ENCODE data around the gene RHEBL1. TPM values are rescaled to one million over a fixed set of nuclear protein-coding genes. Genes with fewer than 3 reads are reported as not detected.

Gene RHEBL1
- total RNA-seq, 5 donors from 2014 or later (not counting 1 experiment from before 2014, with no cell fraction given), result 2.3 to 5.3 (median 2.5) TPM

DNA sequence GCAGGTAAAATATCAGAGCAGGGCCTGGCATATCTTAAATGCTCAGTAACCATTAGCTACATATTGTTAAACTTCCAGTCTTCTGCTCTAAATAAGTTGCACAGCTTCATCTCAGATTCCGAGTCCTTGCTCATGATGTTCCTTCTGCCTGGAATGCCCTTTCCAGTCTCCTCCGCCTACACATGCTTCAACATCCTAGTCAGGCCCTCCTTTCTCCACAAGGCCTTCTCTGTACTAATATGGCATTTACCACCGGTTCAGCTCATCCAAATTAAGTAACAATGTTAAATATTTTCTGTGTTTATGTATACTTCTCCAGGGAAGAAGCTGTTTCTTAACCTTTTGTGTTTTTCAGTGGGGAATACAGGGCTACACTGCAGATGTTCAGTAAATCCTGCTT lies 16.3 kb upstream of the RHEBL1 start:
- H3K4me3 ChIP-seq (ENCODE audit: control insufficient read depth in 1 of 2, extremely low read depth in 1 of 2, low read length in 1 of 2), result no peak overlapping the region
- Mint-ChIP-seq H3K27me3 (peaks cover 16 to 26% of the 10 kb centered on the region in 2 donors), H3K27ac (no peak overlapping the region), H3K9me3 (no peaks in the 10 kb centered on the region), H3K36me3 (no peaks in the 10 kb centered on the region), H3K4me1 (peaks cover 22 to 35% (median 24%) of the 10 kb centered on the region in 3 donors), H3K4me3 (no peak overlapping the region)
- H3K27ac ChIP-seq (ENCODE audit: low read length), result no peak overlapping the region
- 86% methylated on average over 1 of the region's 3 CpGs for WGBS (ENCODE audit: insufficient coverage)
- no peaks in the 10 kb centered on the region for H3K9me3 ChIP-seq
- H3K4me1 ChIP-seq (ENCODE audit: control insufficient read depth in 1 of 2, extremely low read depth in 1 of 2, insufficient read depth in 2 of 2, low read length in 2 of 2), result peaks cover 7 to 35% of the 10 kb centered on the region in 2 experiments
- DNase-seq (no peak), ATAC-seq (replicated peaks in 1 of 4) (no peak)
- no peaks in the 10 kb centered on the region for H3K36me3 ChIP-seq (ENCODE audit: control insufficient read depth in 2 of 2, extremely low read depth in 1 of 2, insufficient read depth in 1 of 2, low read length in 1 of 2)
- ChIA-PET POLR2A (interaction anchor here in 1 of 2 donors (0.8 kb wide), 1 partner anchor 11 kb away, joined by 3 read pairs; no protein-coding TSS in a partner anchor), CTCF (interaction anchor here (0.5 to 5.1 kb wide), 13 partner anchors 10 to 154 kb away, joined by 3 to 32 read pairs (median 5); partner anchors contain the start of gene TUBA1B (in 1 of the 2))
- peaks cover 9 to 36% of the 10 kb centered on the region in 2 experiments for H3K27me3 ChIP-seq (replicated peaks in 1 of 2; ENCODE audit: control insufficient read depth in 2 of 2, extremely low read depth in 1 of 2, insufficient read depth in 2 of 2, low read length in 1 of 2)

- Mint-ChIP-seq H3K36me3 (no peaks in the 10 kb centered on the region), H3K27ac (no peak overlapping the region), H3K4me1 (peaks cover 12 to 22% (median 12%) of the 10 kb centered on the region in 3 donors), H3K27me3 (peaks cover 8 to 12% of the 10 kb centered on the region in 2 donors), H3K9me3 (no peaks in the 10 kb centered on the region), H3K4me3 (no peak overlapping the region)
- DNase-seq (no peak), ATAC-seq (replicated peaks in 1 of 4) (no peak)
- Histone ChIP-seq H3K4me1 (ENCODE audit: control insufficient read depth in 1 of 2, extremely low read depth in 1 of 2, insufficient read depth in 2 of 2, low read length in 2 of 2) (peaks cover under 1 to 19% of the 10 kb centered on the region in 2 experiments), H3K27me3 (replicated peaks in 1 of 2; ENCODE audit: control insufficient read depth in 2 of 2, extremely low read depth in 1 of 2, insufficient read depth in 2 of 2, low read length in 1 of 2) (peaks cover 6 to 19% of the 10 kb centered on the region in 2 experiments), H3K4me3 (ENCODE audit: control insufficient read depth in 1 of 2, extremely low read depth in 1 of 2, low read length in 1 of 2) (no peak overlapping the region), H3K9me3 (no peaks in the 10 kb centered on the region), H3K36me3 (ENCODE audit: control insufficient read depth in 2 of 2, extremely low read depth in 1 of 2, insufficient read depth in 1 of 2, low read length in 1 of 2) (no peaks in the 10 kb centered on the region), H3K27ac (ENCODE audit: low read length) (no peak overlapping the region)
- WGBS (ENCODE audit: insufficient coverage), result no CpG with 5 or more reads among the region's 3 CpGs
- CTCF ChIA-PET, result interaction anchor here in 1 of 2 donors (0.5 to 5.1 kb wide), 10 partner anchors 10 to 244 kb away, joined by 3 to 32 read pairs (median 3); partner anchors contain the start of genes DHH and RHEBL1
- POLR2A ChIA-PET, result no interaction called here
These were observed 14.7 kb upstream of the RHEBL1 start for GRCh38 chr12:49084438-49084837.

DNA sequence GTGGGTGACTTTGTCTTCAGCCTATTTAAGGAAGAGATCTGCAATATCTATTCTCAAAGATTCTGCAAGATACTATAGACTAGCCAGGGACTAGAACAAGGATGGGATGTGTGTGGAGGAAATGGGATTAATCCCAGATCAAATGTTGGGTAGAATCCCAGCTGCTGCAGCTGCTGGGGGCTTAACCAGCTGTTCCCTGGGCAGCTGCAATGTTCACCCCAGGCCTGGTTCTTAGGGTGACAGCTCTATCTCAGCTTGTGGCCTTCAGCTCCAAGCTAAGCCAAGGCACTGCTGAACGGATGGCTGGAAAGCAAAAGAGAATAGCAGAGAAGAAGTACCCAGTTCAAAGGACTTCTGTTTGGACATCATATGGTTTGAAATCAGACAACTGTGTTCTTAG lies 10.0 kb upstream of the RHEBL1 start:
- H3K36me3 ChIP-seq (ENCODE audit: control insufficient read depth in 2 of 2, extremely low read depth in 1 of 2, insufficient read depth in 1 of 2, low read length in 1 of 2), result no peaks in the 10 kb centered on the region
- H3K4me3 Mint-ChIP-seq, result no peak overlapping the region
- peaks cover 0 to 5% of the 10 kb centered on the region in 2 donors for H3K27me3 Mint-ChIP-seq
- H3K27me3 ChIP-seq (replicated peaks in 1 of 2; ENCODE audit: control insufficient read depth in 2 of 2, extremely low read depth in 1 of 2, insufficient read depth in 2 of 2, low read length in 1 of 2), result peaks cover 0 to 5% of the 10 kb centered on the region in 2 experiments
- no peak overlapping the region for H3K4me3 ChIP-seq (ENCODE audit: control insufficient read depth in 1 of 2, extremely low read depth in 1 of 2, low read length in 1 of 2)
- H3K9me3 ChIP-seq, result no peaks in the 10 kb centered on the region
- no peak overlapping the region for H3K27ac ChIP-seq (ENCODE audit: low read length)
- DNase-seq, result no peak
- no peaks in the 10 kb centered on the region for H3K4me1 ChIP-seq (ENCODE audit: control insufficient read depth in 1 of 2, extremely low read depth in 1 of 2, insufficient read depth in 2 of 2, low read length in 2 of 2)
- WGBS (ENCODE audit: insufficient coverage), result 100% methylated on average over 1 of the region's 1 CpG
- no peak for ATAC-seq (replicated peaks in 1 of 4)
- POLR2A ChIA-PET, result no interaction called here
- H3K36me3 Mint-ChIP-seq, result no peaks in the 10 kb centered on the region
- H3K9me3 Mint-ChIP-seq, result no peaks in the 10 kb centered on the region
- CTCF ChIA-PET, result interaction anchor here in 1 of 2 donors (0.6 to 0.8 kb wide), 2 partner anchors 28 to 155 kb away, joined by 5 read pairs; no protein-coding TSS in a partner anchor
- H3K4me1 Mint-ChIP-seq, result no peaks in the 10 kb centered on the region
- H3K27ac Mint-ChIP-seq, result no peak overlapping the region

DNA sequence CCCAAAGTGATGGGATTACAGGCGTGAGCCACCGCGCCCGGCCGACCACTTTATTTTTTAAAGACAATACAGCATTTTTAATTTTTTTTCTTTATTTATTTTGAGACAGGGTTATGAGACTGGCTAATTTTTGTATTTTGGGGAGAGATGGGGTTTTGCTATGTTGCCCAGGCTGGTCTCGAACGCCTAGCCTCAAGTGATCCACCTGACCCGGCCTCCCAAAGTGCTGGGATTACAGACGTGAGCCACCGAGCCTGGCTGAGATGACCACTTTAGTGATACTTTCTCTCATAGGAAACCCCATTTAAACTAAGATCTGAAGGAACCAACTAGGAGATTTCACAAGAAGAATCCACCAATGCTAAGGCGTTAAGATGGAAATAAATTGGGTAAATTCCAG lies 1.2 kb upstream of the RHEBL1 start:
- Histone ChIP-seq H3K27me3 (replicated peaks in 1 of 2; ENCODE audit: control insufficient read depth in 2 of 2, extremely low read depth in 1 of 2, insufficient read depth in 2 of 2, low read length in 1 of 2) (no peaks in the 10 kb centered on the region), H3K36me3 (ENCODE audit: control insufficient read depth in 2 of 2, extremely low read depth in 1 of 2, insufficient read depth in 1 of 2, low read length in 1 of 2) (peaks cover 0 to 2% of the 10 kb centered on the region in 2 donors), H3K27ac (ENCODE audit: low read length) (no peak overlapping the region), H3K9me3 (no peaks in the 10 kb centered on the region), H3K4me3 (ENCODE audit: control insufficient read depth in 1 of 2, extremely low read depth in 1 of 2, low read length in 1 of 2) (no peak overlapping the region), H3K4me1 (ENCODE audit: control insufficient read depth in 1 of 2, extremely low read depth in 1 of 2, insufficient read depth in 2 of 2, low read length in 2 of 2) (peaks cover 6 to 17% of the 10 kb centered on the region in 2 experiments)
- Mint-ChIP-seq H3K27ac (no peak overlapping the region), H3K27me3 (no peaks in the 10 kb centered on the region), H3K9me3 (no peaks in the 10 kb centered on the region), H3K4me3 (peak overlapping the region in 1 of 3 donors; percentile 100), H3K36me3 (no peaks in the 10 kb centered on the region), H3K4me1 (peaks cover 18 to 19% (median 19%) of the 10 kb centered on the region in 3 donors)
- ATAC-seq (replicated peaks in 1 of 4), result no peak
- CTCF ChIA-PET, result no interaction called here
- POLR2A ChIA-PET, result interaction anchor here in 1 of 2 donors (0.8 kb wide), 1 partner anchor 23 kb away, joined by 3 read pairs; the partner anchor contains the start of gene DHH
- no peak for DNase-seq
- WGBS (ENCODE audit: insufficient coverage), result 86% methylated on average over 1 of the region's 11 CpGs

- no peaks in the 10 kb centered on the region for H3K9me3 ChIP-seq
- Mint-ChIP-seq H3K36me3 (peaks cover 4% of the 10 kb centered on the region), H3K27me3 (no peaks in the 10 kb centered on the region), H3K4me3 (peak overlapping the region; percentile 86 to 100 (median 99)), H3K4me1 (peaks cover 19 to 22% (median 20%) of the 10 kb centered on the region in 3 donors), H3K27ac (peak overlapping the region; percentile 87 to 96), H3K9me3 (no peaks in the 10 kb centered on the region)
- no peak for ATAC-seq (replicated peaks in 1 of 4)
- no peaks in the 10 kb centered on the region for H3K27me3 ChIP-seq (replicated peaks in 1 of 2; ENCODE audit: control insufficient read depth in 2 of 2, extremely low read depth in 1 of 2, insufficient read depth in 2 of 2, low read length in 1 of 2)
- peaks cover 6 to 19% of the 10 kb centered on the region in 2 experiments for H3K4me1 ChIP-seq (ENCODE audit: control insufficient read depth in 1 of 2, extremely low read depth in 1 of 2, insufficient read depth in 2 of 2, low read length in 2 of 2)
- POLR2A ChIA-PET, result interaction anchor here in 1 of 2 donors (1.2 to 1.4 kb wide), 2 partner anchors 62 to 63 kb away, joined by 4 read pairs; partner anchors contain the start of gene TUBA1B
- H3K4me3 ChIP-seq (ENCODE audit: control insufficient read depth in 1 of 2, extremely low read depth in 1 of 2, low read length in 1 of 2), result peak overlapping the region; percentile 85 to 91
- H3K36me3 ChIP-seq (ENCODE audit: control insufficient read depth in 2 of 2, extremely low read depth in 1 of 2, insufficient read depth in 1 of 2, low read length in 1 of 2), result peaks cover 0 to 8% of the 10 kb centered on the region in 2 donors
- CTCF ChIA-PET, result interaction anchor here (0.5 to 1.5 kb wide), 11 partner anchors 9 to 253 kb away, joined by 3 to 12 read pairs (median 5); partner anchors contain the start of genes LMBR1L (in 1 of the 2) and TUBA1B (in 1 of the 2)
- peak overlapping the region; percentile 68 for H3K27ac ChIP-seq (ENCODE audit: low read length)
- 2% methylated on average over 14 of the region's 21 CpGs for WGBS (ENCODE audit: insufficient coverage)
- DNase-seq, result no peak
These were observed 786 bp downstream of the RHEBL1 start for GRCh38 chr12:49068879-49069506.

DNA sequence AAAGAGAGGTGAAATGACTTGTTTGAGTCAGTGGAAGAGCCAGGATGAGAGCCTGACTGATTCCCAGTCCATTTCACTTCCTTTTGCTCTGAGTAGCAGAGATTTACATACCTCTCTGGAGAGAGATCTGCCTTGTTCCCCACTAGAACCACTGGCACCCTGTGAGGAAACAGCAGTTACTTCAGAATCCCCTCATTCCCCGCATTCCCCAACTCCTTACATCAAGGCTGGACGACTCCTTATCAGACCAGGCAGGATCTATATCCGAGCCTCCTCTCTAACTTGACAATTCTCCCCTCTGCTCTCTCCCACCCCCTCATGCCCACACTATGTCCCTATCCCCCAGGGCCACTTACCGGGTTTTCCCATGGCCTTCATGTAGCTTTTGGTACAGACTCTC lies 3.7 kb downstream of the RHEBL1 start:
- Mint-ChIP-seq H3K27ac (no peak overlapping the region), H3K4me1 (peaks cover 28 to 29% (median 28%) of the 10 kb centered on the region in 3 donors), H3K27me3 (no peaks in the 10 kb centered on the region), H3K4me3 (no peak overlapping the region), H3K36me3 (peaks cover 4% of the 10 kb centered on the region), H3K9me3 (no peaks in the 10 kb centered on the region)
- ChIA-PET POLR2A (interaction anchor here in 1 of 2 donors (0.6 kb wide), 1 partner anchor 37 kb away, joined by 3 read pairs; no protein-coding TSS in a partner anchor), CTCF (interaction anchor here (0.5 to 5.5 kb wide), 8 partner anchors 12 to 539 kb away, joined by 3 to 37 read pairs (median 7); partner anchors contain the start of genes DHH (in 1 of the 2) and FAM186B (in 1 of the 2))
- DNase-seq (no peak), ATAC-seq (replicated peaks in 1 of 4) (no peak)
- Histone ChIP-seq H3K27me3 (replicated peaks in 1 of 2; ENCODE audit: control insufficient read depth in 2 of 2, extremely low read depth in 1 of 2, insufficient read depth in 2 of 2, low read length in 1 of 2) (peaks cover 0 to under 1% of the 10 kb centered on the region in 2 experiments), H3K27ac (ENCODE audit: low read length) (no peak overlapping the region), H3K4me3 (ENCODE audit: control insufficient read depth in 1 of 2, extremely low read depth in 1 of 2, low read length in 1 of 2) (no peak overlapping the region), H3K4me1 (ENCODE audit: control insufficient read depth in 1 of 2, extremely low read depth in 1 of 2, insufficient read depth in 2 of 2, low read length in 2 of 2) (peaks cover 8 to 25% of the 10 kb centered on the region in 2 experiments), H3K36me3 (ENCODE audit: control insufficient read depth in 2 of 2, extremely low read depth in 1 of 2, insufficient read depth in 1 of 2, low read length in 1 of 2) (peaks cover 0 to 8% of the 10 kb centered on the region in 2 donors), H3K9me3 (no peaks in the 10 kb centered on the region)
- 88% methylated on average over 4 of the region's 4 CpGs for WGBS (ENCODE audit: insufficient coverage)
